ENCODE measurements around the gene CACNA1I. TPM values are rescaled to one million over a fixed set of nuclear protein-coding genes. Genes with fewer than 3 reads are reported as not detected.
A peak's percentile ranks its signal among the peaks of the same experiment; 100 is the strongest.

CACNA1I gene
- polyA plus RNA-seq, 3 donors = 0.04 TPM; not detected in 2

DNA sequence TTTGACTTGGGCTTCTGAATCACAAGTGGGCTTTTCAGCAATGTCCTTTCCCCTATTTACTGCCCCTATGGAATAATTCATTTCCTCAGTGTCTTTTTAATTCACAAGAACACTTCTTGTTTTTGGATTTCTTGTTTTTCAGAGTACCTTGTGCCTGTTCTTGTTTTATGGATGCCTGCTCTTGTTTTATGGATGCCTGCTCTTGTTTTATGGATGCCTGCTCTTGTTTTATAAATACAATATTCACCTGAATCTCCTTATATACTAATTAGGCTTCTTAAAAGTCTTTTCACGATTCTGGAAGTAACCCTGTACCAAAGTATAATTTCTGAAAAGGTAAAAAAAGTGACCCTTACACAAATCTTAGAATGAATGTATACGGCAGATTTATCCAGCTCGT, 32.8 kb downstream of the CACNA1I start:
- Mint-ChIP-seq H3K27ac (no peak overlapping the region), H3K9me3 (peaks cover 4 to 12% (median 7%) of the 10 kb centered on the region in 7 donors), H3K4me3 (no peak overlapping the region), H3K4me1 (peaks cover 6% of the 10 kb centered on the region), H3K27me3 (ENCODE audit: low read depth in 3 of 3) (peaks cover 3 to 18% (median 17%) of the 10 kb centered on the region in 3 donors), H3K36me3 (peaks cover 0 to 3% of the 10 kb centered on the region in 2 donors)
- Histone ChIP-seq H3K9me3 (replicated peaks in 1 of 2; ENCODE audit: control insufficient read depth in 1 of 2, insufficient read depth in 1 of 2, low read length in 2 of 2) (no peaks in the 10 kb centered on the region), H3K4me3 (replicated peaks in 1 of 3; ENCODE audit: low read depth in 2 of 3, low read length in 3 of 3) (no peak overlapping the region), H3K4me1 (ENCODE audit: control insufficient read depth in 1 of 2, insufficient read depth in 2 of 2, low read length in 2 of 2) (no peaks in the 10 kb centered on the region), H3K27me3 (ENCODE audit: control insufficient read depth in 2 of 2, insufficient read depth in 2 of 2, low read length in 2 of 2) (peaks cover 0 to 7% of the 10 kb centered on the region in 2 donors), H2AFZ (ENCODE audit: insufficient read depth, low read depth, low read length, poor library complexity, severe bottlenecking) (no peak overlapping the region), H3K36me3 (replicated peaks in 1 of 2; ENCODE audit: control insufficient read depth in 1 of 2, insufficient read depth in 2 of 2, low read length in 2 of 2) (no peaks in the 10 kb centered on the region), H3K79me2 (ENCODE audit: insufficient read depth, low read length) (no peaks in the 10 kb centered on the region), H3K9ac (ENCODE audit: insufficient read depth, low read length, poor library complexity, severe bottlenecking) (no peak overlapping the region), H3K4me2 (replicated peaks; ENCODE audit: extremely low read depth, low read length, poor library complexity, severe bottlenecking) (no peak overlapping the region), H3K27ac (ENCODE audit: low read depth in 1 of 2, low read length in 2 of 2) (no peak overlapping the region), H4K20me1 (ENCODE audit: insufficient read depth, low read length) (no peaks in the 10 kb centered on the region)
- no CpG with 5 or more reads among the region's 3 CpGs for WGBS (ENCODE audit: insufficient coverage)
- intact Hi-C loops (cut with micrococcal nuclease) = no loop called here
- no peak for DNase-seq
- TF ChIP-seq, protein P1, sequence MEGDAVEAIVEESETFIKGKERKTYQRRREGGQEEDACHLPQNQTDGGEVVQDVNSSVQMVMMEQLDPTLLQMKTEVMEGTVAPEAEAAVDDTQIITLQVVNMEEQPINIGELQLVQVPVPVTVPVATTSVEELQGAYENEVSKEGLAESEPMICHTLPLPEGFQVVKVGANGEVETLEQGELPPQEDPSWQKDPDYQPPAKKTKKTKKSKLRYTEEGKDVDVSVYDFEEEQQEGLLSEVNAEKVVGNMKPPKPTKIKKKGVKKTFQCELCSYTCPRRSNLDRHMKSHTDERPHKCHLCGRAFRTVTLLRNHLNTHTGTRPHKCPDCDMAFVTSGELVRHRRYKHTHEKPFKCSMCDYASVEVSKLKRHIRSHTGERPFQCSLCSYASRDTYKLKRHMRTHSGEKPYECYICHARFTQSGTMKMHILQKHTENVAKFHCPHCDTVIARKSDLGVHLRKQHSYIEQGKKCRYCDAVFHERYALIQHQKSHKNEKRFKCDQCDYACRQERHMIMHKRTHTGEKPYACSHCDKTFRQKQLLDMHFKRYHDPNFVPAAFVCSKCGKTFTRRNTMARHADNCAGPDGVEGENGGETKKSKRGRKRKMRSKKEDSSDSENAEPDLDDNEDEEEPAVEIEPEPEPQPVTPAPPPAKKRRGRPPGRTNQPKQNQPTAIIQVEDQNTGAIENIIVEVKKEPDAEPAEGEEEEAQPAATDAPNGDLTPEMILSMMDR (IDR thresholded peaks at IDR 0.05) = no peak

DNA sequence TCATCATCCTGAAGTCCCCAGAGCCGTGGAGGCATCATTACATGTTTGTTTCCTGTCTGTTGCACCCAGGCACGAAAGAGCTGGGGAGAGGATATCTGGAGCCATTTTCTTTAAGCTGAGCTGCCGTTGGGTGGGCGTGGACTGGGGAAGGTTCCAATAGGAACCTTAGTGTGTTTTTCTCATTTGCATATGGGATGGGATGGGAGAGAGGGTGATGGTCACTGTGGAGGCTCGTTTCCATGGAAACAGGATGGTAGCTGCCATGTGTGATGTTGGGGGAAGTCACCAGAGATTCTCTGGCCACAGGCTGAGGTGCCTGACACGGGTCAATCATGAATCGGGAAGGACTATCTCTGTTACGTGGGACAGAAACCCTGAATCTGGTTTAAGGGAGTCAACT, 39.7 kb downstream of the CACNA1I start:
- Mint-ChIP-seq H3K36me3 (no peaks in the 10 kb centered on the region), H3K4me1 (peaks cover 2% of the 10 kb centered on the region), H3K27ac (peak overlapping the region in 1 of 7 donors; percentile 5), H3K4me3 (peak overlapping the region in 1 of 2 donors; percentile 9), H3K27me3 (ENCODE audit: low read depth in 3 of 3) (peaks cover 12 to 34% (median 18%) of the 10 kb centered on the region in 3 donors), H3K9me3 (peaks cover 2 to 11% (median 10%) of the 10 kb centered on the region in 7 donors)
- intact Hi-C loops (cut with micrococcal nuclease) = no loop called here
- Histone ChIP-seq H3K79me2 (ENCODE audit: insufficient read depth, low read length) (no peaks in the 10 kb centered on the region), H4K20me1 (ENCODE audit: insufficient read depth, low read length) (no peaks in the 10 kb centered on the region), H3K9ac (ENCODE audit: insufficient read depth, low read length, poor library complexity, severe bottlenecking) (no peak overlapping the region), H3K4me2 (replicated peaks; ENCODE audit: extremely low read depth, low read length, poor library complexity, severe bottlenecking) (no peak overlapping the region), H3K36me3 (replicated peaks in 1 of 2; ENCODE audit: control insufficient read depth in 1 of 2, insufficient read depth in 2 of 2, low read length in 2 of 2) (no peaks in the 10 kb centered on the region), H3K9me3 (replicated peaks in 1 of 2; ENCODE audit: control insufficient read depth in 1 of 2, insufficient read depth in 1 of 2, low read length in 2 of 2) (peaks cover 0 to 13% of the 10 kb centered on the region in 2 donors), H3K27ac (ENCODE audit: low read depth in 1 of 2, low read length in 2 of 2) (no peak overlapping the region), H2AFZ (ENCODE audit: insufficient read depth, low read depth, low read length, poor library complexity, severe bottlenecking) (no peak overlapping the region), H3K27me3 (ENCODE audit: control insufficient read depth in 2 of 2, insufficient read depth in 2 of 2, low read length in 2 of 2) (no peaks in the 10 kb centered on the region), H3K4me3 (replicated peaks in 1 of 3; ENCODE audit: low read depth in 2 of 3, low read length in 3 of 3) (no peak overlapping the region), H3K4me1 (ENCODE audit: control insufficient read depth in 1 of 2, insufficient read depth in 2 of 2, low read length in 2 of 2) (no peaks in the 10 kb centered on the region)
- WGBS (ENCODE audit: insufficient coverage) = 66% methylated on average over 8 of the region's 8 CpGs
- TF ChIP-seq, protein P1 (IDR thresholded peaks at IDR 0.05) = no peak
- no peak for DNase-seq
